Spleen (tissue), 7 donors: ENCODE results near the gene TRIM45.

Source experiments
- CTCF ChIP-seq, 11 experiments: fragments of 200-600 bp in 7 of 11; fragments of 450-650 bp in 4 of 11; sonication (generic) in 4 of 11; IDR thresholded peaks in 8 of 11; conservative IDR thresholded peaks in 3 of 11; 1 replicate in 7 of 11; 2 replicates in 4 of 11; pipeline versions ENCODE4 v1.4.0 to v1.8.0; 2016 to 2021; ENCODE audit warnings: antibody characterized with exemption in 11 of 11, inconsistent platforms in 4 of 11, mild to moderate bottlenecking in 1 of 11
- POLR2A ChIP-seq, 3 donors: fragments of 450-650 bp; IDR thresholded peaks; one replicate each; pipeline ENCODE4 v1.5.1; 2017; ENCODE audit warnings: antibody characterized with exemption in 3 of 3, mild to moderate bottlenecking in 1 of 3
- POLR2AphosphoS5 ChIP-seq, 3 donors: sonication (generic); formaldehyde crosslinking; IDR thresholded peaks; one replicate each; pipeline ENCODE4 v1.5.1; 2017; ENCODE audit warnings: antibody characterized with exemption in 3 of 3
- donor health status: DM: no; HTN: no; CAD: no; lungs with moderate emphysema.
- donor health status: DM: no; HTN: no; CAD: no.
- donor health status: DM: no; HTN: no; CAD: no.

GRCh38 chr1:117164209-117164608 lies 42.7 kb upstream of the TRIM45 start:
- TF ChIP-seq POLR2A (IDR thresholded peaks at IDR 0.05), result no peak
- TF ChIP-seq CTCF (IDR thresholded peaks at IDR 0.05 in 8 of 11, conservative IDR thresholded peaks at IDR 0.05 in 3 of 11), result no peak
- no peak for TF ChIP-seq POLR2AphosphoS5 (IDR thresholded peaks at IDR 0.05)
